Glomerular endothelial cell (primary cell): Measurements from ENCODE around the gene CCR9. TPM values are rescaled to one million over a fixed set of nuclear protein-coding genes. Genes with fewer than 3 reads are reported as not detected.

Source experiments
- DNase-seq: peaks from one replicate; pipeline ENCODE4 v3.0.0-alpha.2; 2011; ENCODE audit warnings: low read depth, low spot score; ENCODE audit errors: extremely low read depth
- total RNA-seq: library from RNA; depleted of rRNA; stranded (reverse); fragments of >200 nt; gene quantifications from 2 replicates; pipeline ENCODE4 v1.2.3, GENCODE V29; 2015

Gene CCR9
- total RNA-seq, 1 donor from 2014 or later = not detected

DNA sequence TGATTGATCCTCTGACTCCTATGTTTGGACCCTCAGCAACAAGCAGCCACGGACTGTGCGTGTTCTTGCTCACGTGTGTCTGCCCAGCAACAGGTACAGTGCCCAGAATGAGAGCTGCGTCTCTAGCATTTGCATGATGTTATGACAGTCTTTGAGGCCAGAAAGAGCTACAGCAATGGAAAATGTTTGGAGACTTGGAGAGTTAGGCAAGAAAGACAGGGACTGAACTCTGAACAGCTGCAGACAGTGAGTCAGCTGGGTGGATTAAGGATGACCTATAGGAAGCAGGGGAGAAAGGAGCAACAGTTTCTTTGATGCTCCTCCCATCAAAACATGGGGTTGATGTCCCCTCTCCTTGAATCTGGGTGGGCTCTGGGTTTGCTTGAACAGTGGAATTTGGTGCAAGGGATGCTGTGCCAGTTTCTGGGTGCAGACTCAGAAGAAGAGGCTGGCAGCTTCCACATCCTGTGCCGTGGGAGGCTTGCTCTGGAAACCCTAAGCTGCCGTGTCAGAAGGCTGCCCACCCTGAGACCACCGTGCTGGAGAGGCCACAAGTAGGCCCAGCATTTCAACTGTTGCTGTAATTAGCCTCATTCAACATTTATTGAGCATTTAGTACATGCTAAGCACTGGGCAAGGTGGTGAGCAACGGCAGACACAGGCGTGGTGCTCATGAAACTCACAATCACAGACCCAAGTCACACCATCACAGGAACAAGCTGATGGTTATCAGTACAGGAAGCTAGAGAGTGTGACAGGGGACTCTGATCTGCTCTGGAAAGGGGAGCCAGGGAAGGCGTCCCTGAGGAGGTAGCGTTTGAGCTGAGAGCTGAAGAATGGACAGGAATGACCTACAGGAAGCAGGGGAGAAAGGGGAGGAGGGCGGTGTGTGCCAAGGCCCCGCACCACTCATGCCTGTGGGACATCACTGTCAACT, 21.7 kb downstream of the CCR9 start:
- DNase-seq = no peak

DNA sequence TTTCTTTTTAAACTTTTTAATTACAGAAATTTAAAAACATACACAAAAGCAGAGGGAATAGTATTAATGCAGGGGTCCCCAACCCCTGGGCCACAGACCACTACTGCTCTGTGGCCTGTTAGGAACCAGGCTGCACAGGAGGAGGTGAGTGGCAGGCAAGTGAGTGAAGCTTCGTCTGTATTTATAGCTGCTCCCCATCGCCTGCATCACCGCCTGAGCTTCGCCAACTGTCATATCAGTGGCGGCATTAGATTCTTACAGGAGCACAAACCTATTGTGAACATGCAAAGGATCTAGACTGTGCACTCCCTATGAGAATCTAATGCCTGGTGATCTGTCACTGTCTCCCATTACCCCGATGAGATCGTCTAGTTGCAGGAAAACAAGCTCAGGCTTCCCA, 22.4 kb downstream of the CCR9 start:
- no peak for DNase-seq

DNA sequence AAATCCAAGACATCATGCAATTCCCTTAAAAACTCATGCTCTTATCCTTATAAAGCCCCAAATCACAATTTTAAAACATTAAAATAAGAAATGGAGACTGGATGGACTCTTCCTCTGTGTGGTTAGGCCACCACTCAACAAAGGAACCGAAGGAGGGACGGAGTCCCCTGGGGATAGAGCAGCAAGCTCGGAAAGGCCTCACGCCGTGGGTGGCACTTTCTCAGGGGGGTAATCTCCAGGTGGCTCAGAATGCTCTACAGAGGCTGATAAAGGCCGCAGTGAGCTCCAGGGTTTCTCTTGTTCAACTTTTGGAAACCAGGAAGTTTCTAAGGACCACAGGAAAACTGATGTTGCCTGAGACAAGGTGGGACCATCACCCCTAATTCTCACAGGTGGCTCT, 23.2 kb downstream of the CCR9 start:
- DNase-seq = no peak

DNA sequence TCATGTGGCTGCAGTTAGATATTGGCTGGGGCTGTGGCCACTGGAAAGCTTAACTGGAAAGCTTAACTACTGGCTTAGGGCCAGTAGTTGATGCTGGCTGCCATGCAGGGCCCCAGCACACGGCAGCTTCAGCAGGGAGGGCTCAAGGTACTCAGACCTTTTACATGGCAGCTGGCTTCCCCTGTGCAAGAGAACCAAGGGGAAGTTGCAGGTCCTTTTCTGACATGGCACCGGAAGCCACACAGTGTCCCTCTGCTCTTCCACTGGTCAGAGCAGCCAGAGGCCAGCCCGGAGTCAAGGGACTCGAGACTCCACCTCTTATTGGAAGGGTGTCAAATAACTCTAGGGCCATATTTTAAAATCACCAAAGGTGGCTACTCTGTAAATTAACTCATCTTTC, 24.5 kb downstream of the CCR9 start:
- no peak for DNase-seq

DNA sequence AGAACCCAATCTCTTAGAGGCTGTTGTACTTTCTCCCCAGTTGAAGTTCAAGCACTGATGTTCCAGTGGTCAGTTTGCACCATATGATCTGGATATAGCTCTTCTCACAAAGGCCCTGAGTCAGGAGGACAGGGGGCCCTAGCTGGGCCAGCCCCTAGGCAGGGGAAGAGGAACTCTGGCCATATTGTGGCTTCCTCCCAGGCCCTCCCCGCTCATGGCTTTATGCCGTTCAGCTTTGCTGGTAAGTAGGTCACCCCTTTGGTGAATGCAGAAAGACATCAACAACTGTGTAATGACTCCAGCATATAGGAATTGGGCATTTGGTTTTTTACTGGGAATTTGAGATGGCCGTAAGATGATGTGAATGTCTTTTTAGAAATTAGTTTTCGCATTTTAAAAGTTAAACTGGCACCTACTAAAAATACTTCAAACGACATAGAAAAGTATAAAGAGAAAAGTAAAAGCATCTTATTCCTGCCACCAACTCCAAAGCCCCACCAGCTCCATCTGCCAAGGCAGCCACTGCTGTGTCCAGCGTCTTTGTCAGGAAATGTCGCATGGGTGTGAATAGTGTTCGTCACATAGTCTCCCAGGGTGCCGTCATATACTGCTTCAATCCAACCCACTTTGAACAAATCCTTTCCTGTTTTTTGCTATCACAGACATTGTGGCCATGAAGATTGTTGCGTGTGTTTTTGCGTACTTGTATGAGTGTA, 25.3 kb downstream of the CCR9 start:
- no peak for DNase-seq

DNA sequence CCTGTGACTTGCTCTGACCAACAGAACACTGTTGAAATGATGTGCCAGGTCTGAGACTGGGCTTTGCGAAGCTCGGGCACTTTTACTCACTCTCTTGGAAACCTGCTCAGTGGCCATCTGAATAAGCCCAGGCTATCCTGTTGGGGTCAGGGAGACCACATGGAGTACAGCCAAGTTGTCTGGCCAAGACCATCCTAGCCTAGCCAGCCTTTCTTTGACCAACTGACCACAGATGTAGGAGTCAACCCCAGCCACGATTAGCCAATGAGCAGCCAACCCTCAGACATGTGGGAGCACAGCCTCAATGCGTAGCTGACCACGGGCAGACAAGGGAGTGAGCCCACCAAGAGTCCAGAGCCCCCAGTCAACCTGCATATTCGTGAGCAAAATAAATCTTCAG, 26.1 kb downstream of the CCR9 start:
- no peak for DNase-seq

DNA sequence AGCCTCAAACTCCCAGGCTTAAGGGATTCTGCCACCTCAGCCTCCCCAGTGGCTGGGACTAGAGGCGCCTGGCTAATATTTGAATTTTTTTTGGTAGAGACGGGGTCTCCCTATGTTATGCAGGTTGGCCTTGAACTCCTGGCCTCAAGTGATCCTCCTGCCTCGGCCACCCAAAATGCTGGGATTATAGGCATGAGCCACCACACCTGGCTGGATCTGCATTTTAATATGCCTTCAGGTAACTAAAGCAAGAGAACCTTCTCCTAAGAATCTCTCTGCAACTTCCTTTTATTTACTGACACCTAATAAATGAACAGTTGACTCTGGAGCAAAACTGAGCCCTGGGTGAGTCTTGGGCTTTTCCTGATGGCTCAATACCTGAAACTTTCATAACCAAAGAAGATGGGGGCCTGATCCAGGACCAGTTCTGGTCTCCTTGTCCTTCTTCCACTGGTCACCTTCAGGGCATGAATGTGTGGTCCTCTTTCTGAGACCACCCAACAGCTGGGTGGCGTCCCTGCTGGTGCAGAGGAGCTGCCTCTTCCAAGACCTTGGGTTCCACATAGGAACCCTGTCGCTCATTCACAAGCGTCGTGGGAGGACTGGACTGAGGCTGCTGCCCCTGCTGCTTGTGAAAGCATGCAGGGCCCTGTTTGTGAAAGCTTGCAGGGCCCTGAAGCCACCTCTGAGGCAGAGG, 28.2 kb downstream of the CCR9 start:
- DNase-seq = no peak

DNA sequence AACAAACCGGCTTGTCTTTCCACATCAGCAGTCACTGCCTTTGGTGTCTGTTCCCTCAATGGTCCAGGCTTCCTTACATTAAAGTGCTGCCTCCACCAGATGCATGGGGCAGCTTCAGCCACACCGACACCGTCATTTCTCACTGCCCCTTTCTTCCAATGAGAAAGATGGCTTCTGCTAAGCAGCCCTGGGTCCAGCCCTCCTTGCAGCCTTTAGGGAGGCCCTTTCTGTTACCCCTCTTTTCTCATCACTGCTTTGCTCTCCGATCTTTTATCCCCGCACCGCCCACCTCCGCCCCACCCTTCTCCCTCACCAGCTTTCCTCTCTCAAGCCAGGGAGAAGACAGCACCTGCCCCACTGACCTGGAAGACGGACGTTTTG, 28.7 kb downstream of the CCR9 start:
- no peak for DNase-seq

DNA sequence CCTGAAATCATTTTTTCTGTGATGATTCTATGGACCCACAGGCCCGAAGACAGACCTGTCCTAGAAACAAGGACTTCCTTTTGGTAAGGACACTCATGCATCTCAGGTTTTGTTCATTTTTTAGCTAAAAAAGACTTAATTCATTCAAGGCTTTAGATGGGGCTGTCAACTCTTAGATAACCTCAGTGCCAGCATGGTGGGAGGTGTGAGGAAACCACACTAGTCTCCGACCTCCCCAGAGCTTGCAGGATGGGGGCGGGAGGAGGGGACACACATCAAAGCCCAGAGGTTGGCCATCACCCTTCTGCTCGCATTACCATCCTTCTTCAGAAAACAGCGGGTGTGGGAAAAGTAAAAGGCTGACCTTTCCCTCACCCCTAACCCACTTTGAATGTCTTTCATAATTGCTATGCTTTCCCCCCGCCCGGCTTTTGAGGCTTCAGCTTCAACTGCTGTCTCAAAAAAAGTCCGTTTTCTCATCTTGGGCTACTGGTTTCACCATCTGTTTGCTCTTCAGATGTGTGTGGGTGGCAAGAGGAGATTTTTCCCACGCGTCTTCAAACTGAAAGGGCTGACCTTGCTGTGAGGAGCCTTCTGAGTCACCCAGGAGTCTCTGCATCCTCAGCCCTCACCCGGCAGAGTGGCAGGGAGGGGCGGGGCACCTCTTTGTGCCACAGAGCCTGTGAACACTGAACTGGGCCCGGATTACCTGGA, 29.3 kb downstream of the CCR9 start:
- no peak for DNase-seq

DNA sequence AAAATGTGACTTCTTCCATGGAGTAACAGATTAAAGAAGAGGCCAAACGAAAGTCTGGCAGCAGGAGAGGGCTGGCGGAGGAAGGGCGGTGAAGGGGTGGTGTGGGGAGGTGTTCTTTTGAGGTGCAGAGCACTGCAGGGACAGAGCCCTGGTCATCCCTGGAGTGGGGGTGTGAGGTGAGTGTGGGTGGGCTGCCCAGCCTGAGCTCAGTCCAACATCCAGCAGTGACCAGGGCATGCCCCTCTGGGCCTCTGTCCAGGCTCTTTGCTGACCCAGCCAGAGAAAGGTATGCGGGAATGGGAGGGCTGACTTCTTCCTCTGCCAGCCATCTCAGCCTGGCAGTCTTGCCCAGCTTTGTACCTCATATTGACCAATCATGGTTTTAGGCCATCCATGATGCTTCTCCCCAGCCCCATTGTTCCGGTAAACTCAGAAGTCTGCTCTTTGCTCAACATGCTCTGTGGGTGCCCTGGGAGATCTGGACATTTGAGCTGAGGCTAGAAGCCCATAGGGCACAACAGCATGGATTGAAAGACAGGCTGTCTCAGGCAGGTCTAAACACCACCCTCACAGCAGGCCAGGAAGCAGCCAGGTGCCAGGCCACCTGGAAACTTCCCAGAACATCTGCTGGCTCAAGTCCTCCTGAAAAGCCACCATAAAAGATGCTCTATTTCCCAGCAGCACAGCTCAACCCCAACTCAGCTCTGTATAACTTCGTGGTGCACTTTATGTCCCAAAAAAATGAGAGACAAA, 31.0 kb downstream of the CCR9 start:
- DNase-seq = no peak

DNA sequence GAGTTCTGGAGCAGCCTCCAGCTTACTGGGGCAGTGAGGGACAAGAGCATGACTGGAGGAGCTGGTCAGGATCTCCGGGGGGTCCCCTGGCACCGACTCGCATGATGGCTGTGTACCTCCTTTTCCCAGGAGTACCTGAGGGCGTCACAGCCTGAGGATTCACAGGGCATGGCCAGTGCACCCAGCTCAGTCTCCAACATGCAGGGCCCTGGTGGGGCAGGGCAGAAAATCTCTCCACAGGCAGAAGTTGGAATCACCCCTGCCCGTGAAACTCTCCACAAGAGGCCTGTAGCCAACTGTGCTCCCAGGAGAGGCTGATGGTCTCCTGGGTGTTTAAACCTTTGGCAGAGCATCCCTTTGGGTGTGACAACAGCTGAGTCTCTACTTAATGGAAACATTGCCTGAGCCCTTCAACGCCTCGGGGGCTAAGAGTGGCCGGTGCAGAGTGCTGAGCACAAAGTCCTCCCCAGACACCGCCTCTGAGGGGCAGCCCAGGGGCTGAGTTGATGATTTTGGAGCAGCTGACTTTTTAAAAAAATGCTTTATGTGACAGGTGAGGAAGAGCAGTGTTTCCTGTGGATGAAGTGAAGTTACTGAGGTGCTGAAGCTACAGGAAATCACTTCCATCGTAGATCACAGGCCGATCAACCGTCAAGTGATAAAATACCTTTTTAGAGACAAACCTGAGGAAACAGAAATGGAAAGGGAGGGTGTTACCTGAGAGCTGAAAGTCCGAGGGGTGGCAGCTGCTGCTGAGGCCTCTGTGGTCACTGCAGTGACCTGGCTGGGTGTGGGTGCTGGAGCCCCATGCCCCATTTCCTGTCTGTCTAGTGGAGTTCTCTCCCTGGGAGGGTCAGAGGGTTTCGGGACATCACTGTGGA, 35.1 kb downstream of the CCR9 start:
- DNase-seq = no peak

DNA sequence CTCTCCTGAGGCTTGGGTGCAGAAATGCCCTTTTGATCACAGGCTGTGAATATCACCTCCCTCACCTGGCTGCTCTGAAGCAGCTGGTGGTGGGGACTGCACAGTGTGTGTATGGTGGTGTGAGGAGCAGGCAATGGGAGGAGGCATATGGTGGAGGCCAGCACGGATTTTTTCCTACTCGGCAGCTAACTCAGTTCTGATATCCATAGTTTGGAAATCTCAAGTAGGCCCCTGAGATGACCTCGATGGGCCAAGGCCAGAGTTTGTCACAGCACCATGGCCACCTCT, 35.6 kb downstream of the CCR9 start:
- DNase-seq = no peak

DNA sequence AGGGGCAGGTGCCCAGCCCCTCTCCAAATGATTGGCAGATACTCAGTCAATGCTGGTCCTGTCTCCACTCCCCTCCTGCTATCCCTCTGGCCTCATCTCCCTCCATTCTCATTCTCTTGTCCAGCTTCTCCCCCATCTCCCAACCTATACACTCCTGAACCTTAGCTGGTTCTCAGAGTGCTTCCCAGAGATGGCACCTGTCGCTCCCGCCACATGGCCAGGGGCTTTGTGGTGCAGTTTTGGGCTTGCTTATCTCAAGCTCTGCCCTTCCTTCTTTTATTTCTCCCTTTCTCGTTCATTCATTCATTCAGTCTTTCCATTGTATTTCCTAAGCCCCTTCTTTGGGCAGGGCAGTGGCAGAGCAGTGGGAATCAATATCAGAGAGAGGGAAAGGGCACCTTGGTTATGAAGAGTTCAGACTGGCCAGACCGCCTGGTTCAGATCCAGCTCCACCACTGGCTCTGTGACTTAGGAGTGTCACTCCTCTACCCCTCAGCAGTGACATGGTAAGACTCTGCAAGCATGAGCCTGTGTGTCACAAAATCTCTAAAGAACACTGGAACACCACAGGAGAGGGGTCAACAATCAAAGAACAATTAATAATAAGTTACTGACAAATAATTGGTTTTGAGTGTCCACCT, 36.7 kb downstream of the CCR9 start:
- no peak for DNase-seq

DNA sequence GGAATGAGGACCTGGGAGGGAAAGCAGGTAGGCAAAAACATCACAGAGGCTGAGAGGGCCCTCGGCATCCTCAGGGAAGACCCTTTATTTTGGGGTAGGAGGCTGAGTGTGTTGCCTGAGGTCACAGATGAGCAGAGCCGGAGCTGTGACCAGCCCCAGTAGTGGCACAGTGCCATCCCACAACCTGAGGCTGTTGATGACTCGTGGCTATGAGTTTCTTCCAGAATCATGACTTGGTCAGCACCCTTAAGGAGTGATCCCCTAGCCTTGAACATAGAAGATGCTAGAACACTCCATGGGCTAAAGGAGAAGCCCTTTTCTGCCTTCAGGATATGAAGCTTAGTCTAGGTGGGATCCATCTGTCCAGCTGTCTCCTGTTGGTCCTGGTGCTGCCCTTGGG, 37.4 kb downstream of the CCR9 start:
- no peak for DNase-seq

DNA sequence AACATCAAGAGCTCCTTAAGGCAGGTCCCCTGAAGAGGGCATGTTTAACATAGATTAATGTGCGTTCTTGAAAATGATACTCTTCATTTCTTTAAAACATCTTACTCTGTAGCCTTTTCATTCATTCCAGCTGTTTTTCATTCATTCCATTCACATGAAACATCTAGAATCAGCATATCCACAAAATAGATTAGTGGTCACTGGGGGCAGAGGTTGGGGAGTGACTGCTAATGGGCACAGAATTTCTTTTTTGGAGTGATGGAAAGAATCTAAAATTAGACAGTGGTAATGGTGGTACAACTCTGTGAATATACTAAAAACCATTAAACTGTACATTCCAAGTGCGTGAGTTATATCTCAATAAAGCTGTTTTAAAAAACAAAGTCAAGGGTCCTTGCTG, 41.5 kb downstream of the CCR9 start:
- DNase-seq = no peak

DNA sequence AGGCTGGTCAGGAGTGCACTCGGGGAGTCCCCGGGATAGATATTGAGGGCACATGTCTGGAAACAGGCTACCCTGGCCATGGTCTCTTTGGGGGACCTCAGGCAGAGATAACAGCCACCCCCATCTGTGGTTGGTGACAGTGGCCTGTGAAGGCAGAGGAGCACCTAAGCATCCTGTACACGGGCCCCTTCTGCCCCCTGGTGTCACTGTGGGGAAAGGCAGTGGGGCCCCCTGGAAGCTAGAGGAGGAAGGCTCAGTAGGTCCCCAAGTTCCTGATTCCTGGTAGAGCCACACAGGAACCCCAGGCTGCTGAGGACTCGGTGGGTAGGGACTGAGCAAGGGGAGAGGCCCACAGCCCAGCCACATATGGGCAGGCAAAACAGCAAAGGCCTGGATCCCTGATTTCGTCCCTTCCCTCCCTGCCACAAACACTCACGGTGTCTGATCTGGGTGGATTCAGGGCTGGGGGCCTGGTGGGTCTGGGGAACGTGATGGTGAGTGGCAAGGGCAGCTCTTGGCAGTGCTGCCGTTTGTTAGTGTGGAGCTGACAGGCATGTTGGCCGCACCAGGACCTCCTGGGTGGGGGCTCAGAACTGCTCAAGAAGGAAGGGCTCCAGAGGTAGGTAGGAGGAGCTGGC, 42.8 kb downstream of the CCR9 start:
- DNase-seq = no peak

DNA sequence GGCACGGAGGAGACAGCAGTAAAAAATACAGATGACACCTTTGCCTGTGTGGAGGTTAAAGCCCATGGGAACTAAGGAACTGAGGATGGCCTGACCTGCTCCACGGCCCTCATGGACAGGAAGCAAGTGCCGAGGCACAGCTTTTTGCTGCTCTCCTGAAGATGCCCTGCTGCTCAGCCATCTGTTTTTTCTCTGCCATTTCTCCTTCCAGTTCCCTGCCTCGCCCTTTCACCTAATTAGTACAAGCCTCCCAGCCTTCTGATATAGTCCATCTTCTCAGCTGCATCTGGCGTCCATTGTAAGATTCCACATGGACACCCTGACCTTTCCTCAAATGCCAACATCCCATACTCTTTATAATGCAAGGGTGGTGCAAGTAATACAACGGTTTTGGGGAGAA, 45.2 kb downstream of the CCR9 start:
- no peak for DNase-seq

DNA sequence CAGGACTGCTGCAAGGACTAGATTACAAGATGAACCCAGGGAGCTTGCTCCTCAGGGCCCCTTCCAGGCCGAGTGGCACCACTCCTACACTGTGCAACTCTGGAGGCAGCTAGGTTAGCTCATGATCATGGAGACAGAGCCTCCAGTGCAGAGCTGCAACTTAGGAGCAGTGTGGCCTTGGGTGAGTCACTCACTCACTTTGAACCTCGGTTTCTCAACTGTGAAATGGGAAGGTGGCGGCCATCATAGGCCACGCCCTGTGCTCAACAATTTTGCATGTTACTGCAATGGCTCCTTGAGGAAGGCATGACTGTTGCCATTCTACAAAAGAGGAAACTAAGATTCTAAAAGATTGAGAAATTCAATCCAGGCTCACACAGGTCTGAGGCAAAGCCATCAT, 45.8 kb downstream of the CCR9 start:
- DNase-seq = no peak

DNA sequence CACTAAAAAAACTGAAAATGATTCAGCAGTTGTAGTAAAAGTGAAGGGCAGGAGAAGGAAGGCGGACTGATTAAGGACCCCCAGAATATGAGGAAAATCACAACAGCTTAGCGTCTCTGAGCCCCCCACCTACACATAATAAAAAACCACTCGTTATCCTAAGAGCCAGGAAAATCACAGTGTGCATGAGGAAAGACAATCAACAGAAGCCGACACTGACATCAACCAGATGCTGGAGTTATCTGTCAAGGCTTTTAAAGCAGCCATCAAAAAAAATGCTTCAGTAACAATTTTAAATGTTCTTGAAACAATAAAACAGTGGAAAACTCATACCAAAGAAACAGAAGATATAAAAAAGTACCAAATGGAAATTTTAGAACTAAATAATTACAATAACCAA, 47.2 kb downstream of the CCR9 start:
- DNase-seq = no peak
